Transverse colon (tissue), 4 donors: ENCODE results near the gene BCL7C. TPM values are rescaled to one million over a fixed set of nuclear protein-coding genes. Genes with fewer than 3 reads are reported as not detected.

ENCODE experiments used
- DNase-seq: peaks from one replicate; pipeline ENCODE4 v3.0.0-alpha.2; 2019
- H3K27ac ChIP-seq, 4 donors: fragments of 200-600 bp; sonication (generic); 2 replicates each; pipeline ENCODE4 v1.5.1; 2016 to 2018; ENCODE audit warnings: inconsistent platforms in 4 of 4
- H3K27me3 ChIP-seq: fragments of 200-600 bp; sonication (generic); 2 replicates; pipeline ENCODE4 v1.5.1; 2017; ENCODE audit warnings: inconsistent platforms
- H3K36me3 ChIP-seq, 4 donors: fragments of 200-600 bp; sonication (generic); 2 replicates each; pipeline ENCODE4 v1.5.1; 2017 to 2019; ENCODE audit warnings: inconsistent platforms in 4 of 4
- H3K4me1 ChIP-seq, 4 donors: fragments of 200-600 bp; sonication (generic); 2 replicates each; pipeline ENCODE4 v1.5.1; 2017 to 2020; ENCODE audit warnings: inconsistent platforms in 4 of 4
- H3K4me3 ChIP-seq, 4 donors: fragments of 200-600 bp; sonication (generic); 1 replicate in 1 of 4; 2 replicates in 3 of 4; pipeline versions ENCODE4 v1.5.1 to v1.6.1; 2017 to 2019; ENCODE audit warnings: inconsistent platforms in 4 of 4
- H3K9me3 ChIP-seq, 2 donors: fragments of 200-600 bp; sonication (generic); 2 replicates each; pipeline ENCODE4 v1.5.1; 2017 to 2019; ENCODE audit warnings: inconsistent platforms in 2 of 2
- CTCF ChIP-seq, 5 experiments: fragments of 200-600 bp in 3 of 5; fragments of 450-650 bp in 2 of 5; sonication (generic) in 3 of 5; IDR thresholded peaks; 1 replicate in 2 of 5; 2 replicates in 3 of 5; pipeline ENCODE4 v1.5.1; 2016 to 2017; ENCODE audit warnings: antibody characterized with exemption in 5 of 5, inconsistent platforms in 3 of 5, mild to moderate bottlenecking in 2 of 5, moderate library complexity in 1 of 5
- EP300 ChIP-seq: sonication (generic); formaldehyde crosslinking; IDR thresholded peaks from one replicate; pipeline ENCODE4 v1.6.1; 2017; ENCODE audit warnings: antibody characterized with exemption, low read depth
- POLR2A ChIP-seq: fragments of 450-650 bp; IDR thresholded peaks from one replicate; pipeline ENCODE4 v1.6.1; 2016; ENCODE audit warnings: antibody characterized with exemption, mild to moderate bottlenecking, moderate library complexity
- POLR2AphosphoS5 ChIP-seq, 3 donors: sonication (generic); formaldehyde crosslinking; IDR thresholded peaks; one replicate each; pipeline ENCODE4 v1.6.1; 2016; ENCODE audit warnings: antibody characterized with exemption in 3 of 3
- WGBS, 2 donors: methylation state at CpG; one replicate each; pipeline ENCODE4 v1.1.5; 2018; ENCODE audit warnings: low coverage in 1 of 2; 5-methylcytosine and 5-hydroxymethylcytosine counted together
- in situ Hi-C, 4 donors: fragments of 200-750 bp; cut with MboI; loops; one replicate each; pipeline versions ENCODE4 v1.15.0 to v1.15.1; 2017; ENCODE audit warnings: low sequenced_read_pairs in 3 of 4, low pct_ligation_motif_present in 1 of 4, low pct_unique_long_range_greater_than_20kb in 1 of 4
- intact Hi-C: fragments of 100-400 bp; cut with DNase I; formaldehyde crosslinking; loops from one replicate; pipeline ENCODE4 v1.15.1; 2023; ENCODE audit warnings: low total_unique reads
- small RNA-seq, 4 donors: library from RNA; depleted of rRNA; stranded (forward); fragments of <200 nt; gene quantifications; one replicate each; pipeline ENCODE3, GENCODE V24; 2016
- total RNA-seq, 4 donors: library from RNA; depleted of rRNA; stranded (reverse); fragments of >200 nt; gene quantifications; one replicate each; pipeline ENCODE4 v1.1.0, GENCODE V29; 2016

The BCL7C gene
- total RNA-seq, 4 donors from 2014 or later = 13.8 to 57.3 (median 24.0) TPM

GRCh38 chr16:30839523-30840227 is 54.2 kb downstream of the BCL7C start:
- peak; percentile 58 for DNase-seq
- Histone ChIP-seq H3K36me3 (no peaks in the 10 kb centered on the region), H3K27me3 (no peaks in the 10 kb centered on the region), H3K9me3 (no peaks in the 10 kb centered on the region), H3K4me1 (peaks cover 0 to 20% (median 10%) of the 10 kb centered on the region in 4 donors), H3K4me3 (no peak overlapping the region), H3K27ac (peak overlapping the region; percentile 67 to 79 (median 76))
- WGBS, 2 donors = 31 to 46% methylated on average over 5 of the region's 5 CpGs
- peak in 1 of 3 donors; percentile 46 for TF ChIP-seq POLR2AphosphoS5 (IDR thresholded peaks at IDR 0.05)
- no peak for TF ChIP-seq POLR2A
- intact Hi-C loops = no loop called here
- in situ Hi-C loops = loop anchor here in 2 of 4 donors (10.0 kb wide), 1 partner anchor 75 kb away; no protein-coding TSS in a partner anchor

- H3K36me3 ChIP-seq = no peaks in the 10 kb centered on the region
- H3K9me3 ChIP-seq = no peaks in the 10 kb centered on the region
- no peak for DNase-seq
- H3K27me3 ChIP-seq = no peaks in the 10 kb centered on the region
- TF ChIP-seq POLR2A = no peak
- TF ChIP-seq CTCF (IDR thresholded peaks at IDR 0.05) = peak in 1 of 5 experiments; percentile 17
- in situ Hi-C loops (no loop called here), intact Hi-C loops (no loop called here)
- no peak overlapping the region for H3K4me3 ChIP-seq
- peaks cover 0 to 20% (median 9%) of the 10 kb centered on the region in 4 donors for H3K4me1 ChIP-seq
- 34 to 57% methylated on average over 3 of the region's 3 CpGs for WGBS, 2 donors
- peak overlapping the region; percentile 67 to 79 (median 76) for H3K27ac ChIP-seq
Measured at GRCh38 chr16:30838876-30839471, 54.9 kb downstream of the BCL7C start.

- in situ Hi-C loops (no loop called here), intact Hi-C loops (no loop called here)
- H3K27ac ChIP-seq = no peak overlapping the region
Measured at GRCh38 chr16:30837904-30838303, 56.0 kb downstream of the BCL7C start.

More at GRCh38 chr16:30837904-30838303, 56.0 kb downstream of the BCL7C start:
- no peak for TF ChIP-seq POLR2AphosphoS5 (IDR thresholded peaks at IDR 0.05)
- TF ChIP-seq POLR2A = no peak
- no peak for TF ChIP-seq EP300
- TF ChIP-seq CTCF (IDR thresholded peaks at IDR 0.05) = no peak
- Histone ChIP-seq H3K36me3 (no peaks in the 10 kb centered on the region), H3K4me1 (peaks cover 0 to 20% (median 9%) of the 10 kb centered on the region in 4 donors), H3K27me3 (no peaks in the 10 kb centered on the region), H3K4me3 (no peak overlapping the region), H3K9me3 (no peaks in the 10 kb centered on the region)
- no peak for DNase-seq
- WGBS, 2 donors = 90% methylated on average over 1 of the region's 1 CpG; no CpG with 5 or more reads in 1 of the 2 donors

Small RNA genes within 50 kb of the gene (small RNA-seq; reads per million reads assigned to genes)
- 0 reads per million in 4 donors for gene MIR4519
- gene MIR762 = 0 reads per million in 4 donors

Other genes starting within 250 kb of the BCL7C start
- gene PRR14, start 243.1 kb downstream of the BCL7C start, total RNA-seq = 100 to 1,000 TPM in 2 of 4 donors, 10 to 100 TPM in 2; 42.9 to 154 (median 85.5) TPM
- gene FBRS, start 235.6 kb downstream of the BCL7C start, total RNA-seq = 100 to 1,000 TPM in 1 of 4 donors, 10 to 100 TPM in 3; 54.6 to 114 (median 73.1) TPM
- gene SRCAP, start 194.9 kb downstream of the BCL7C start, total RNA-seq = 100 to 1,000 TPM in 1 of 4 donors, 10 to 100 TPM in 3; 43.8 to 135 (median 71.3) TPM
- 100 to 1,000 TPM in 1 of 4 donors, 10 to 100 TPM in 3; 41.1 to 152 (median 66.4) TPM for gene PHKG2, start 145.7 kb downstream of the BCL7C start, total RNA-seq
- gene CFAP119, start 132.0 kb downstream of the BCL7C start, total RNA-seq = 10 to 100 TPM in 1 of 4 donors, 1 to 10 TPM in 3; 3.3 to 15.5 (median 6.0) TPM
- 100 to 1,000 TPM in 1 of 4 donors, 10 to 100 TPM in 3; 55.3 to 105 (median 77.8) TPM for gene RNF40, start 131.8 kb downstream of the BCL7C start, total RNA-seq
- gene ZNF629, start 106.9 kb downstream of the BCL7C start, total RNA-seq = 10 to 100 TPM; 13.5 to 29.9 (median 16.4) TPM
- gene CTF1, start 2.5 kb upstream of the BCL7C start, total RNA-seq = under 1 TPM in 2 of 4 donors, not detected in 2; 0.82 to 0.95 TPM
- 10 to 100 TPM; 19.3 to 45.3 (median 20.3) TPM for gene FBXL19, start 29.5 kb upstream of the BCL7C start, total RNA-seq
- gene ORAI3, start 55.0 kb upstream of the BCL7C start, total RNA-seq = 10 to 100 TPM; 24.8 to 45.6 (median 31.3) TPM
- gene SETD1A, start 63.7 kb upstream of the BCL7C start, total RNA-seq = 10 to 100 TPM in 3 of 4 donors, 1 to 10 TPM in 1; 5.3 to 37.0 (median 10.8) TPM
- 10 to 100 TPM in 3 of 4 donors, 1 to 10 TPM in 1; 7.0 to 31.8 (median 29.6) TPM for gene HSD3B7, start 91.1 kb upstream of the BCL7C start, total RNA-seq
- 1 to 10 TPM in 1 of 4 donors, under 1 TPM in 1, not detected in 2; 0.41 to 1.3 TPM for gene STX1B, start 116.6 kb upstream of the BCL7C start, total RNA-seq
- 100 to 1,000 TPM in 2 of 4 donors, 10 to 100 TPM in 2; 50.8 to 163 (median 79.7) TPM for gene STX4, start 139.5 kb upstream of the BCL7C start, total RNA-seq
- 10 to 100 TPM in 2 of 4 donors, 1 to 10 TPM in 2; 7.9 to 17.9 (median 10.2) TPM for gene ZNF668, start 180.2 kb upstream of the BCL7C start, total RNA-seq
- gene ZNF646, start 180.3 kb upstream of the BCL7C start, total RNA-seq = 10 to 100 TPM; 12.0 to 26.7 (median 23.5) TPM
- gene PRSS53, start 194.9 kb upstream of the BCL7C start, total RNA-seq = 1 to 10 TPM; 1.1 to 5.2 (median 3.1) TPM
- 10 to 100 TPM; 29.5 to 89.0 (median 72.0) TPM for gene VKORC1, start 200.7 kb upstream of the BCL7C start, total RNA-seq
- 10 to 100 TPM; 46.8 to 56.5 (median 51.3) TPM for gene BCKDK, start 214.3 kb upstream of the BCL7C start, total RNA-seq
- 10 to 100 TPM; 61.0 to 93.5 (median 62.1) TPM for gene KAT8, start 223.6 kb upstream of the BCL7C start, total RNA-seq
- gene PRSS8, start 241.7 kb upstream of the BCL7C start, total RNA-seq = 100 to 1,000 TPM; 101 to 510 (median 372) TPM